SH-SY5Y (cell line): Measurements from ENCODE around the gene GPR141.

Experiments used
- GATA2 ChIP-seq: IDR thresholded peaks from 2 replicates; pipeline ENCODE4 v1.6.1; 2011; ENCODE audit warnings: mild to moderate bottlenecking, low read depth, low read length
- GATA3 ChIP-seq: IDR thresholded peaks from 2 replicates; pipeline ENCODE4 v1.6.1; 2011; ENCODE audit warnings: low read depth, mild to moderate bottlenecking, low read length, moderate library complexity

DNA sequence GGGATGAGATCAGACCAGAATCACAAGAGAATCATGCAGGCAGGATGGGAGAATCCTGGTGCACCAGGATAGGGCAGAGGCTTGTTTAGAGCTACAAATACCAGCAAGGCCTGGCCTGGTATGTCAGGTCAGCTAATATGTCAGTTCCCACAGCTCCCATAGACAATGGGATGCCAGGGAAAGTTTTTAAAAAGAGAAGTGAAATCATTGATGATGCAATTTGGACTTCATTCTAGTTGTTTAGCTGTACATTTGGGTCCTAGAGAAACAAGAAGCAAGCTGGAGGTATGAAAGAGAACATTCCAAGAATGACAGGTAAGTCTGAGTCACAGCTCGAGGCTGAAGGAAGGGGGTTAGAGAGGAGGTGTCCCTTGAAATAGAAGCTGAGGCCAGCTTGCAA lies 45.2 kb downstream of the GPR141 start:
- TF ChIP-seq GATA3: no peak
- TF ChIP-seq GATA2: no peak
